ENCODE measurements around the gene CRYBA4.
A peak's percentile ranks its signal among the peaks of the same experiment; 100 is the strongest.

Gene CRYBA4

GRCh38 chr22:26631282-26631681, 9.5 kb downstream of the CRYBA4 start:
- no peak for DNase-seq

GRCh38 chr22:26632422-26633155, 10.8 kb downstream of the CRYBA4 start:
- DNase-seq = no peak

- DNase-seq = no peak
Measured at GRCh38 chr22:26634189-26634588, 12.4 kb downstream of the CRYBA4 start.

GRCh38 chr22:26635117-26635516, 13.4 kb downstream of the CRYBA4 start:
- no peak for DNase-seq

GRCh38 chr22:26636296-26636695, 14.5 kb downstream of the CRYBA4 start:
- DNase-seq = no peak

- DNase-seq = peak in 1 of 2 experiments; percentile 24
Measured at GRCh38 chr22:26642465-26643417, 21.0 kb downstream of the CRYBA4 start.

- no peak for DNase-seq
Measured at GRCh38 chr22:26643418-26644100, 21.8 kb downstream of the CRYBA4 start.

GRCh38 chr22:26646158-26646557, 24.4 kb downstream of the CRYBA4 start:
- no peak for DNase-seq

- peak; percentile 97 to 98 for DNase-seq
Measured at GRCh38 chr22:26648011-26648497, 26.3 kb downstream of the CRYBA4 start.

- no peak for DNase-seq
Measured at GRCh38 chr22:26648528-26649388, 27.0 kb downstream of the CRYBA4 start.

- DNase-seq = no peak
Measured at GRCh38 chr22:26650722-26651421, 29.1 kb downstream of the CRYBA4 start.

- no peak for DNase-seq
Measured at GRCh38 chr22:26651815-26652214, 30.1 kb downstream of the CRYBA4 start.

GRCh38 chr22:26656891-26657851, 35.4 kb downstream of the CRYBA4 start, which contains the start of gene MIAT:
Gene MIAT (plus strand): TSS chr22:26657588.
- peak; percentile 52 to 55 for DNase-seq

GRCh38 chr22:26658161-26658560, 36.4 kb downstream of the CRYBA4 start:
- DNase-seq = no peak

GRCh38 chr22:26658671-26659478, 37.1 kb downstream of the CRYBA4 start:
- DNase-seq = peak; percentile 95

- DNase-seq = no peak
Measured at GRCh38 chr22:26660356-26660755, 38.6 kb downstream of the CRYBA4 start.

- DNase-seq = peak; percentile 52 to 64
Measured at GRCh38 chr22:26660961-26661578, 39.3 kb downstream of the CRYBA4 start.

- no peak for DNase-seq
Measured at GRCh38 chr22:26662160-26662559, 40.4 kb downstream of the CRYBA4 start.

Data from SHP77 (cell line).